Measurements from ENCODE around the gene NUTM2F. TPM values are rescaled to one million over a fixed set of nuclear protein-coding genes. Genes with fewer than 3 reads are reported as not detected.
"Not testable (repeated sequence)": the region's sequence is repeated elsewhere in the genome, so short reads cannot be mapped to it uniquely, and the experiment has no call there.

NUTM2F gene
- total and polyA plus RNA-seq, 5 experiments from 2014 or later, result not detected

GRCh38 chr9:94338723-94339122 lies 10.3 kb upstream of the NUTM2F start:
- POLR2A ChIA-PET, H3K4me1 Mint-ChIP-seq, H3K27me3 Mint-ChIP-seq, H3K4me3 Mint-ChIP-seq, H3K36me3 Mint-ChIP-seq, ATAC-seq, DNase-seq, H3K9me3 Mint-ChIP-seq, H3K27ac Mint-ChIP-seq: not testable (repeated sequence)

GRCh38 chr9:94336445-94336844 lies 8.0 kb upstream of the NUTM2F start:
- H3K4me1 Mint-ChIP-seq, H3K4me3 Mint-ChIP-seq, POLR2A ChIA-PET, ATAC-seq, H3K36me3 Mint-ChIP-seq, H3K27ac Mint-ChIP-seq, DNase-seq, H3K9me3 Mint-ChIP-seq, H3K27me3 Mint-ChIP-seq: not testable (repeated sequence)

DNA sequence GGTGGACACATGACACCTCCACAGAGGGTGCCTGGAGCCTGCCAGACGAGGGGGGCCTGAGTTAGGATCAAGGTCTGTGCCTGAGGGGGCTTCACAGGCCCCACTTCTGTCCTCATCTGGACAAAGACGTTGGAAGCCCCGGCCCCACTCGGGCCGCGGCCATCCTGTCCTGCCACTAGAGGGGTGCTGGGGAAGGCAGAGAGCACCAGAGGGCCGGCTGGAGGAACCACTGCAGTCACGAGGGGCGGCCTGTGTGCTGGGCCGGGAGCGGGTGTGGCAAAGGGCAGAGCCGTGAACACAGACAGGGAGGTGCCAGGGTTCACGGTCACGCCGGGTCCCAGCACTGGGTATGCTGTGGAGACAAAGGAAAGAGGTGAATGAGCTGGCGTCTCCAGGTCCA lies 2.9 kb downstream of the NUTM2F start:
- POLR2A ChIA-PET, H3K27ac Mint-ChIP-seq, H3K4me1 Mint-ChIP-seq, ATAC-seq, H3K36me3 Mint-ChIP-seq, H3K4me3 Mint-ChIP-seq, H3K27me3 Mint-ChIP-seq, H3K9me3 Mint-ChIP-seq, DNase-seq: not testable (repeated sequence)

DNA sequence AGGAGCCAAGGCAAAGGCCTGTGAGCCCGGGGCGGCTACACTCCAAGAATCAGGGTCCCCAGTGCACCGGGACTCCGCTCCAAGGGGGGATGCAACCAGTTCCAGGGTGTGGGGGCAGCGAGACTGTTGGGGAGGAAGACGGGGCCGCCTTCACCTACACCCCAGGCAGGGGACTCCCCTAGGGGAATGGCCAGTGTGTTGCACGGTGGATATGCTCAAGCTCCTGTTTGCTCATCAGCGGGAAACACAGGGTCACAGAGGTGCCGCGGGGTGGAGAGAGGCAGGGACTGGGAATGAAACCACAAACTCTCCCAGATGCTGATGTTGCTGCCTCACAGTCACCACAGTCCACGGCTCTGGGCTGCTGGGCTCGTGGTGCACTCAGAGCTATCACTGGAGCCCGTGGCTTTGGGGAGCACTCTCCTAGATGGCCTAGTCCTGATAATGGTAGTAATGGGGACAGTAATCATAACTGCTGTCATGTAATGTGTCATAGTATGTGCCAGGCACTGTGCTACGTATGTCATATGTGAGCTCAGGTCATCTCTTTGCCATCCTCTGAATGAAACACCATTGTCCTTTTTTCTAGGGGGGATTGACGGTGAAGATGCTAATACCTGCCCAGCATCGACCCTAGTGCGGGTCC lies 5.2 kb downstream of the NUTM2F start:
- DNase-seq, ATAC-seq, POLR2A ChIA-PET, H3K27ac Mint-ChIP-seq, H3K9me3 Mint-ChIP-seq, H3K27me3 Mint-ChIP-seq, H3K4me1 Mint-ChIP-seq, H3K4me3 Mint-ChIP-seq, H3K36me3 Mint-ChIP-seq: not testable (repeated sequence)

- H3K4me1 Mint-ChIP-seq, H3K27ac Mint-ChIP-seq, H3K36me3 Mint-ChIP-seq, H3K9me3 Mint-ChIP-seq, DNase-seq, H3K27me3 Mint-ChIP-seq, H3K4me3 Mint-ChIP-seq, POLR2A ChIA-PET, ATAC-seq: not testable (repeated sequence)
Observed at GRCh38 chr9:94322342-94322940, 6.0 kb downstream of the NUTM2F start.

- DNase-seq, H3K4me3 Mint-ChIP-seq, ATAC-seq, POLR2A ChIA-PET, H3K4me1 Mint-ChIP-seq, H3K27ac Mint-ChIP-seq, H3K36me3 Mint-ChIP-seq, H3K27me3 Mint-ChIP-seq, H3K9me3 Mint-ChIP-seq: not testable (repeated sequence)
Observed at GRCh38 chr9:94317949-94318657, 10.3 kb downstream of the NUTM2F start.

- not testable (repeated sequence) for H3K27me3 Mint-ChIP-seq, ATAC-seq, H3K9me3 Mint-ChIP-seq
Observed at GRCh38 chr9:94316236-94316635, 12.2 kb downstream of the NUTM2F start.

GRCh38 chr9:94315034-94315984 lies 13.1 kb downstream of the NUTM2F start:
- H3K4me3 Mint-ChIP-seq, H3K27ac Mint-ChIP-seq, POLR2A ChIA-PET, H3K27me3 Mint-ChIP-seq, H3K9me3 Mint-ChIP-seq, H3K4me1 Mint-ChIP-seq, H3K36me3 Mint-ChIP-seq, DNase-seq: not testable (repeated sequence)
- ATAC-seq, result peak in 1 of 2 donors; percentile 29

More at GRCh38 chr9:94316236-94316635, 12.2 kb downstream of the NUTM2F start:
- H3K36me3 Mint-ChIP-seq, H3K4me3 Mint-ChIP-seq, H3K4me1 Mint-ChIP-seq, POLR2A ChIA-PET, DNase-seq, H3K27ac Mint-ChIP-seq: not testable (repeated sequence)

- POLR2A ChIA-PET, result no interaction called here
- DNase-seq (no peak), ATAC-seq (no peak)
- Mint-ChIP-seq H3K4me3 (no peak overlapping the region), H3K27ac (no peak overlapping the region), H3K36me3 (peaks cover 0 to 16% (median 9%) of the 10 kb centered on the region in 3 donors), H3K4me1 (no peaks in the 10 kb centered on the region), H3K27me3 (no peaks in the 10 kb centered on the region), H3K9me3 (no peaks in the 10 kb centered on the region)
Observed at GRCh38 chr9:94303321-94303720, 25.1 kb downstream of the NUTM2F start.

- H3K4me1 Mint-ChIP-seq, result no peaks in the 10 kb centered on the region
- peaks cover 0 to 23% (median 11%) of the 10 kb centered on the region in 3 donors for H3K36me3 Mint-ChIP-seq
- ATAC-seq (no peak), DNase-seq (no peak)
- H3K4me3 Mint-ChIP-seq, result no peak overlapping the region
- no peaks in the 10 kb centered on the region for H3K27me3 Mint-ChIP-seq
- POLR2A ChIA-PET, result no interaction called here
- H3K9me3 Mint-ChIP-seq, result no peaks in the 10 kb centered on the region
- no peak overlapping the region for H3K27ac Mint-ChIP-seq
Observed at GRCh38 chr9:94302426-94302825, 26.0 kb downstream of the NUTM2F start.

- Mint-ChIP-seq H3K27me3 (no peaks in the 10 kb centered on the region), H3K9me3 (no peaks in the 10 kb centered on the region), H3K36me3 (peaks cover 0 to 31% (median 17%) of the 10 kb centered on the region in 3 donors), H3K27ac (no peak overlapping the region), H3K4me3 (no peak overlapping the region), H3K4me1 (no peaks in the 10 kb centered on the region)
- POLR2A ChIA-PET, result no interaction called here
- no peak for DNase-seq
- ATAC-seq, result no peak
Observed at GRCh38 chr9:94301583-94301982, 26.9 kb downstream of the NUTM2F start.

- Mint-ChIP-seq H3K4me1 (no peaks in the 10 kb centered on the region), H3K36me3 (peaks cover 0 to 38% (median 23%) of the 10 kb centered on the region in 3 donors), H3K27me3 (no peaks in the 10 kb centered on the region), H3K4me3 (no peak overlapping the region), H3K9me3 (no peaks in the 10 kb centered on the region), H3K27ac (no peak overlapping the region)
- ATAC-seq, result no peak
- no peak for DNase-seq
- POLR2A ChIA-PET, result no interaction called here
Observed at GRCh38 chr9:94300470-94301301, 27.8 kb downstream of the NUTM2F start.

Data from naive thymus-derived CD8-positive, alpha-beta T cell (primary cell).